CD4-positive, alpha-beta T cell treated with Interleukin-6 at 100 ng/mL for 8 hours (primary cell): ENCODE measurements around the gene CYP4F12.
"Not testable (repeated sequence)": the region's sequence is repeated elsewhere in the genome, so short reads cannot be mapped to it uniquely, and the experiment has no call there.

Experiments
- DNase-seq: peaks from one replicate; pipeline ENCODE4 v3.0.0-alpha.2; 2020; ENCODE audit warnings: mixed read lengths, low spot score

Gene CYP4F12

DNA sequence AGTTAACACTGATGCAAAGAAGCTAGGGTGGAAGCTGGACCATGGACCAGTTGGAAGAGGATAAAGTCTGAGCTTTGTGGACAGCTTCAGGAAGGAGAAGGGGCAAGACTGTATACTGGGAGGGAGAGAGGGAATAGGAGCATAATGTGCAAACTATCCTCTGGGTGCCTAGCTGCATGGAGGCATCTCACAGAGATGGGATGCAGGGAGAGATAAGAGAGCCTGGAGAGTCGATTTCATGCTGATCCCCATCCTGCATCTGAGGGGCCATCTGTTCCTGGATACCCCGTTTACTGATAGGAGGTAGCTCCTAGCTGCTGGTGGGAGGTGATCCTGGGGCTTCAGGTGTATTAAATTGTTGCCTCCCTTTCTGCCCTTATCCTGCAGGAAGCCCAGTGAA lies 23.4 kb upstream of the CYP4F12 start:
- DNase-seq: no peak

DNA sequence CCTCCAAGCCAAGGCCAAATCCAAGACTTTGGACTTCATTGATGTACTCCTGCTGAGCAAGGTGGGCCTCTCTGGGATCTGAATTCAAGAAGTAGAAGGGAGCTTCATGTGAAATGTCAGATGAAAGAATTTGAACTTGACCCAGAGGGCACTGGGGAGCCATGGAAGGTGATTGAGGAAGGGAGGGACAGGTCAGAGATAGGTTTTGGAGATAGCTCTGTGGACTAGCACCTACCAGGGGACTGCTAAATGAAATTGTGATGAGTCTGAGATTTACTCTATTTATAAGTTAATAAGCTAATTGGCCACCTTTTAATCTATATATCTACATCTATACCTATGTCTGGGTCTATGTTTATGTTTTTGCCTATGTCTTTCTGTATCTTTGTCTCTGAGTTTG lies 22.8 kb upstream of the CYP4F12 start:
- DNase-seq: not testable (repeated sequence)

DNA sequence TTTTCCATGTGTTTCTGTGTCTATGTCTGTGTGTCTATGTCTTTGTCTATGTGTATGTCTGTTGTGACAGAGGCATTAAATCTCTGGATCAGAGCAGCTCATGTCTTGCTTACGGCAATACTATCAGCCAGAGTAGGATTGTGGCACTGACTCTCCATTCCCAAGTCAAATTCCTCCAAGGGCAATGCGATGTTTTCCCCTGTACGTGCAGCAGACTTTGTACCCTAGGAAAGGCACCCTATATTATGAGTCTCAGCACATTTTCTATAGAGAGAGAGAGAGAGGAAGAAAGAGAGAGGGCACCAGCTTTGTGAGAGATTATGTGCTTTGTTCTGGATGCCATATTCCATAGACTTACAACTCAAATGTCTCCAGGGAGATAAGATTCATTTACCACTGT lies 21.1 kb upstream of the CYP4F12 start:
- DNase-seq: no peak

DNA sequence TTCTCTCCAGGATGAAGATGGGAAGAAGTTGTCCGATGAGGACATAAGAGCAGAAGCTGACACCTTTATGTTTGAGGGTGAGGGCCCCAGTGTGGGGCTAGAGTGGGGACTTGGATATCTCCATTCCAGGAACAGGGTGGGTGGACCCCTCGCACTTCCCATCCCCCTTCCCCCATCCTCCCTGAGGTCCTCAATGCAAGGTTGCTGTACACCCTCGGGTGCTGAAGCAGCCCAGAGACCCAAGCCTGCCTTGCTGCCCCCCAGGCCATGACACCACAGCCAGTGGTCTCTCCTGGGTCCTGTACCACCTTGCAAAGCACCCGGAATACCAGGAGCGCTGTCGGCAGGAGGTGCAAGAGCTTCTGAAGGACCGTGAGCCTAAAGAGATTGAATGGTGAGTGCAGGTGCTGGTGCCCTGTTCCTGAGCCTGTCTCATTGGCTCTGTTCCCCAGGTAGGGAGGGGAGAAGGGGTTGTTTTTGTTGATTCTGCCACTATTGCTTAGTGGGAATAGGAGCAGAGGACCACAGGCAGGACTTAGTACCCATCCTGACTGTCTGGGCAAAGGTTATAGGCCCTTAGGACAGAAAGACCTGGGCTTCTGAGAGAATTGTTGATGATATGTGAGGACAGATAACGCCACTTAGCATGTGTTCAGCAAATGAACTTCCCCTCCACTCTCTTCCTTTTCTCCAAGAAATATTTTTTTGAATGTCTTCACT lies 20.2 kb upstream of the CYP4F12 start:
- no peak for DNase-seq

DNA sequence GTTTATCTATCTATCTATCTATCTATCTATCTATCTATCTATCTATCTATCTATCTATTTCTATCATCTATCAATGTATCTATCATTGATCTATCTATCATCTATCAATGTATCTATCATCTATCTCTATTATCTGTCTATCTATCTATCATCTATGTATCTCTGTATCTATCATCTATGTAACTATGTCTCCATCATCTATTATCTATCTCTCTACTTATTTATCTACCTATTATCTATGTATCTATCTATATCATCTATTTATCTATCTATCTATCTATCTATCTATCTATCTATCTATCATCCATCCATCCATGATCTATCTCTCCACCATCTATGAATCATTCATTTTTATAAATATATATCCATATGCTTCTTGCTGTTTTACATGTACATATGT lies 16.4 kb upstream of the CYP4F12 start:
- DNase-seq: no peak

DNA sequence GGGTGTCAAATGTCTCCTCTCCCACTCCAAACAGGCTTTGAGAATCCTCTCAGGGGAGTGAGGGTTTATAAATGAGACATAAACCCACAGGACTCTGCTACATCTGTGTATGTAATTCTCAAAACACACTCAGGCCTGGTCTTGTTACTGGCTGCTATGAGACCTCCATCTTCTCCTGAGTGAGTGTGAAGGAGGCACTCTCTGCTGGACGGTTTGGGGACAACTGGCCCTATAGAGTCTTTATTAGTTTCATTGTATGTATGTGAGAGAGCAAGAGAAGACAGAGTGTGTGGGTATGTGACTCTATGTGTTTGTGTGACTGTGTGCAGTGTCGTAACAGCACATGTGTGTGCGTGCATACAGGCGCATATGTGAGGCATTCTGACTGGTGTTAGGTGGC lies 9.6 kb upstream of the CYP4F12 start:
- no peak for DNase-seq

DNA sequence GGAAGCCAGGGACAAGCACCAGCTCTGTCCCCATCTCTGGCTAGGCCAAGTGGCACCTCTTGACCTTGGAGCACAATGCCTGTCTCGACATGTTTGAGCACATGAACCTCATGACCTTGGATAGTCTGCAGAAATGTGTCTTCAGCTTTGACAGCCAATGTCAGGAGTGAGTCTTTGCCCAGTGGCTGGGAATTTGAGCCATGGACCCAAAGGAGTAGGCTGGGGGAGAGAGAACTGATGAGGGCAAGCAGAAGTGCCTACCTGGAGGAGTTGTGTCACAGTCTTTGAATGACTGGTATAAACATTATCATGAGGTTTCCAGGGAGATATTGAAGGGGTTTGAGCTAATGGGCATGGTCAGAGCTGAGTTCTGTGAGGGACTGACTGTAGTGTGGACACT lies 6.7 kb upstream of the CYP4F12 start:
- DNase-seq: no peak

DNA sequence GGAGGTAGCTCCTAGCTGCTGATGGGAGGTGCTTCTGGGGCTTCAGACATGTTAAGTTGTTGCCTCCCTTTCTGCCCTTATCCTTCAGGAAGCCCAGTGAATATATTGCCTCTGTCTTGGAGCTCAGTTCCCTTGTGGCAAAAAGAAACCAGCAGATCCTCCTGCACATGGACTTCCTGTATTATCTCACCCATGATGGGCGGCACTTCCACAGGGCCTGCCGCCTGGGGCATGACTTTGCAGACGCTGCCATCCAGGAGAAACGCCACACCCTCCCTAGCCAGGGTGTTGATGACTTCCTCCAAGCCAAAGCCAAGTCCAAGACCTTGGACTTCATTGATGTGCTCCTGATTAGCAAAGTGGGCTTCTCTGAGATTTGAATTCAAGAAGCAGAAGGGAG lies 6.0 kb upstream of the CYP4F12 start:
- no peak for DNase-seq

DNA sequence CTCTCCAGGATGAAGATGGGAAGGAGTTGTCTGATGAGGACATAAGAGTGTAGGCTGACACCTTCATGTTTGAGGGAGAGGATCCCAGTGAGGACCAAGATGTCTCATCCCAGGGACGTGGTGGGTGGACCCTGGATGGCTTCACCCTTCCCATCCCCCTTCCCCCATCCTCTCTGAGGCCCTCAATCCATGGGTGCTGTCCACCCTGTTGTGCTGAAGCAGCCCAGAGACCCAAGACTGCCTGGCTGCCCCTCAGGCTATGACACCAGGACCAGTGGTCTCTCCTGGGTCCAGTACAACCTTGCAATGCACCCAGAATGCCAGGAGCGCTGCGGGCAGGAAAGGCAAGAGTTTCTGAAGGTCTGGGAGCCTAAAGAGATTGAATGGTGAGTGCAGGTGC lies 3.4 kb upstream of the CYP4F12 start:
- no peak for DNase-seq

DNA sequence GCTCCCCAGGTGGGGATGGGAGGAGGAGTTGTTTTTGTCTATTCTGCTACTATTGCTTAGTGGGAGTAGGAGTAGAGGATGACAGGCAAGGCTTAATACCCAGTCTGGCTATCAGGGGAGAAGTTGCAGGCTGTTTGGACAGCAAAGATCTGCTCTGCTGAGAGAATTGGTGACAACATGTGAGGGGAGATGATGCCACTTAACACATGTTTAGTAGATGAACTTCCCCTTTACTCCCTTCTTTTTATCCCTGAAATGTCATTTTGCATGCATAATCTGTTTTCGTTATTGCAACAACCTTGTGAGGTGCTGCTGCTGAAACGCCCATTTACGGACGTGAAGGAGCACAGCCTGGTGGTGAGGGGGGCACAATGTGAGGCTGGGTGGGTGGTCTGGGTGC lies 3.0 kb upstream of the CYP4F12 start:
- DNase-seq: no peak

DNA sequence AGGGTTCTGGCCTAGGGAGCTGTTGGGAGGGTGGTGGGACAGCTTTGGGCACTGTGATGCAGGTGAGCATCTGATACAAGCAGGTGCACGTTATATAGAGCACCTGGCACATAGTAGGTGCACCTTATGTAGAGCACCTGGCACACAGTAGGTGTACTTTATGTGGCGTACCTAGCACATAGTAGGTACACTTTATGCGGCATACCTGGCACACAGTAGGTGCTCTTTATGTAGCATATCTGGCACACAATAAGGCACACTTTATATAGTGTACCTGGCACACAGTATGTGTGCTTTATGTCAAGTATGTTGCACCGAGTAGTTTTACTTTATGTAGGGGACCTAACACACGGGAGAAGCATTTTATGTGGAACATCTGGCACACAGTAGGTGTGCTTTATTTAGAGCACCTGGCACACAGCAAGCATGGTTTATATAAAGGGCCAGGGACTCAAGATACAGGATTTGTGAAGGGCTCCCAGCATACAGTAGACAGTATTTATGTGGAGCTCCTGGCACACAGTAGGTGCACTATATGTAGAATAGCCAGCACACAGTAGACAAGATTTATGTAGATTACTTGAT lies 1.6 kb upstream of the CYP4F12 start:
- DNase-seq: no peak

DNA sequence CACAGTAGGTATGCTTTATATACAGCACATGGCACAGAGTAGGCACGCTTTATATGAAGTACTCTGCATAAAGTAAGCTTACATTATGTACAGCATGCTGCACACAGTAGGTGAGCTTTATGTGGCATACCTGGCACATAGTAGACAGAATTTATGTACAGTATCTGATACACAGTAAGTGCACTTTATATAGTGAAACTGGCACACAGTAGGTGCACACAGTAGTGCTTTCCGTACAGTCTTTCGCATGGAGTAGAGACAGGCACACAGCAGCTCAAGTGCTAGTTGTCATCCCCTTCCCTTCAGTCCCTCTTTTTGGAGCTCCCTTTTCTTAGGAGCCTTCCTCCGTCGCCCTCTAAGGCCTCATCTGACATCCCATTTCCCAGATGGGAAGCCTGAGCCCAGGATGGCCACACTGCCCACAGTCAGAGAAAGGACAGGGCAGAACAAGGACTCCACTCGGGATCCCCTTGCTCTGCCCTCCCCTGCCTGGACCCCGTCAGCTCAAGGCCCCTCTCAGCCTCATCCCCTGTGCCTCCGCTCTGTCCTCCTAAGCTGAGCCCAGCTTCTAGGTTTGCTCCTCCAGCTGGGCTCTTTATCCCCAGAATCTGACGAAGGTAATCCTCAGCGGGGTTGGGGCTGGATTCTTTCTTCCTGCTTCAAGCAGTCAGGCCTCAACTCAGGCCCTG lies 852 bp upstream of the CYP4F12 start:
- DNase-seq: no peak

DNA sequence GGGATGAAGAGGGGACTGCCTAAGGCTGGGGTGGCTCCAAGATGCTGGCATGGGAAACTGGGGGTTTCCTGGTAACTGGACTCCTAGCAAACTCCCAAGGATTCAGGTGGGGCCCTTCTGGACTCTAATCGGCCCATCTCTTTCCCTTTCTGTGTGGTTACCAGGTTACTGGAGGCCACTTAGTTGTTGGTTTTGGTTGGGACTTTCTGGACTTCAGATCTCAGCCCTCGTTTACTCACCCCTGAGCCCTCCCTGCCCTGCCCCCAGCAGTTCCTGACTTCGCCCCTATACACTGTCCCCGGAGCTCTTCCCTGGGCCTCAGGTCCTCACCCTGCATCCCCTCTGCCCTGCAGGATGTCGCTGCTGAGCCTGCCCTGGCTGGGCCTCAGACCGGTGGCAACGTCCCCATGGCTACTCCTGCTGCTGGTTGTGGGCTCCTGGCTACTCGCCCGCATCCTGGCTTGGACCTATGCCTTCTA lies 328 bp downstream of the CYP4F12 start:
- DNase-seq: no peak

DNA sequence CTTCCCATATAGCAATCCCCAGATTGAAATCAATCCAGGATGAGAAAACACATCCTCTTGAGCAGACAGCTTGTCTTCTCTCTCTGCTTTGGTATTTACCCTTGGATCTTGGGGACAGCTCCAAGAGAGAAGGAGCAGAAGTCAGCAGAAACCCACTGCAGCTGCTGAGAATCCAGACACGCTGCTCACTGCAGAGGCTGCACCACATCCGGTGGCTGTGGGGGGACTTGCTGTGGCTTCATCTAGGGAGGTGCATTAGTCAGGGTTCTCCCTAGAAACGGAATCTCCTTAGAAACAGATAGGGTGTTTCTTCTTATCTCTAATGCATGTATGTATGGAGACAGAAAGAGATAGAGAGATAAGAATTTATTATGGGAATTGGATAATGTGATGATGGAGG lies 2.7 kb downstream of the CYP4F12 start:
- no peak for DNase-seq

DNA sequence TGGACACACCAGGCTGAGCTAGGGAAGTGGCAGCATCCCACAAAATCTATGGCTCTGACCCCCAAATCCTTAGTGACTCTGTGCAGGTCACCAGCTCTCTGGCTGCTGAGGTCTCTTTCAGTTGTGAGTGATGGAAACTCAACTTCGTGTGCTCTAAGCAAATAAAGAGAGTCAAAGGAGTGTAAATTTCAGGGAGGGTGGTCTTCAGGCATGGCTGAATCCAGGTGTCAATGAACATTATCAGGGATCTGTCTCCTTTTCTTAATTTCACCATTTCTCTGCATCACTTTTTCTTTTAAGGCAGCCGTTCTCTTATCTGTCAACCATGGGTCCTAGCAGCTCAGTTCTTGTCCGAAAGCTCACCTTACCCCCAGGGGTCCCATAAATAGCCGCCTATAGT lies 6.2 kb downstream of the CYP4F12 start:
- DNase-seq: no peak

DNA sequence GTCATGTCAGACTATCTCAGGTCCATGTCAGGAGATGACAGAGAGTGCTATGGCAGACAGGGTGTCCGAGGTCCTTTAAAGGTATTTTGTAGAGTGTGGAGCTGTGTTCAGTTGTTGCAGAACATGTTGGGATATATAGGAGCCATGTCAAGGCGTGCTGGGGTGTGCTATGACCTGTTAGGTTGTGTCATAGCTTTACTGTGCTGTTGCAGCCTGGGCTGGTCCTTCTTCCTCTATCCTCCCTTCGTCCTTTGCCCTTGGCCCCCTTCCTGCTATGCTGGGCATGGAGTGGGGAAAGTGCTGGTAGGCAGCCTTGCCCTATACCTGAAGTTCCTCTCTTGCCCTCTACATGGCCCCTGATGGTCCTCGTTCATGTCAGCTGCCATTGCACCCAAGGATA lies 7.0 kb downstream of the CYP4F12 start:
- not testable (repeated sequence) for DNase-seq

DNA sequence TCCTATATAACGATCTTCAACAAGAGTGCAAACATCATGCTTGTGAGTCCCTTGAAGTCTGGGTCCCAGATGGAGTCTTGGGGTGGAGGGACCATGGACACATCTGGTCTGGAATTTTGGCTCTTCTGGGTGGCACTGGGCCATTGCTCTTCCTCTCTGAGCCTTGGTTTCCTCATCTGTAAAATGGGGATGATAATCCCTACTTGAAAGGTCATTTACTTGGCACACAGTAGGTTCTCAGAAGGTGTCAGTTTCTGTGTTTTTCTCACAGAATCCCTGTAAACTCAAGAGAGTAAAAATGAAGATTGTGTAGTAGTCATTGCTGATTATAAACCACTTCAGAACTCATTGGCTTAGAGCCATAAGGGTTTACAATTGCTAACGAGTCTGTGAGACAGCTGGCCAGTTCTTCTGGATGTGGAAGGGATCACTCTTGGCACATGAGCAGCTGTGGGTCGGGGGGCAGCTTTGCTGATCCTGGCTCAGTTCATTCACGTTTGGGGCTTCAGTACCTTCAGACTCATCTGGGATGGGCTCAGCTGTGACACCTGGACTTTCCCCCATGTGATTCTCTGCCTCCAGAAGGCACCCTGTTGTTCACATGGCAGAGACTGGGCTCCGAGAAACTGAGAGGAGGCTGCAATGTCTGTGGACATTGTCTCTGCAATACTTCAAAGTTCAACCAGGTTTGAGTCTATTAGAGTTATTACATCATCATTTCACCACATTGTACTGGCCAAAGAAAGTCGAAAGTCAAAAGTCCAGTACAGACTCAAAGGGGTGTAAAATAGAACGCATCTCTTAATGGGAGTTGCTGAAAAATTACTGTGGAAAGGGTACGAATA lies 7.8 kb downstream of the CYP4F12 start:
- no peak for DNase-seq

DNA sequence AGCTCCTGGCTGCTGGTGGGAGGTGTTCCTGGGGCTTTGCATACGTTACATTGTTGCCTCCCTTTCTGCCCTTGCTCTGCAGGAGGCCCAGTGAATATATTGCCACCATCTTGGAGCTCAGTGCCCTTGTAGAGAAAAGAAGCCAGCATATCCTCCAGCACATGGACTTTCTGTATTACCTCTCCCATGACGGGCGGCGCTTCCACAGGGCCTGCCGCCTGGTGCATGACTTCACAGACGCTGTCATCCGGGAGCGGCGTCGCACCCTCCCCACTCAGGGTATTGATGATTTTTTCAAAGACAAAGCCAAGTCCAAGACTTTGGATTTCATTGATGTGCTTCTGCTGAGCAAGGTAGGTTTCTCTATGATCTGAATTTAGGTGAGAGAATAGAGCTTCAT lies 10.5 kb downstream of the CYP4F12 start:
- no peak for DNase-seq

DNA sequence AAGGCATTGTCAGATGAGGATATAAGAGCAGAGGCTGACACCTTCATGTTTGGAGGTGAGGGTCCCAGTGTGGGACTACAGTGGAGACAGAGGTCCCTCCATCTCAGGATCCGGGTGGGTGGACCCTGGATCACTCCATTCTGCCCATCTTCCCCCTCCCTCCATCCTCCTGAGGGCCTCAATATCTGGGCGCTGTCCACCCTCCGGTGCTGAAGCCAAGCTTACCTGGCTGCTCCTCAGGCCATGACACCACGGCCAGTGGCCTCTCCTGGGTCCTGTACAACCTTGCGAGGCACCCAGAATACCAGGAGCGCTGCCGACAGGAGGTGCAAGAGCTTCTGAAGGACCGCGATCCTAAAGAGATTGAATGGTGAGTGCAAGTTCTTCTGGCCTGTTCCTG lies 11.9 kb downstream of the CYP4F12 start:
- DNase-seq: no peak

DNA sequence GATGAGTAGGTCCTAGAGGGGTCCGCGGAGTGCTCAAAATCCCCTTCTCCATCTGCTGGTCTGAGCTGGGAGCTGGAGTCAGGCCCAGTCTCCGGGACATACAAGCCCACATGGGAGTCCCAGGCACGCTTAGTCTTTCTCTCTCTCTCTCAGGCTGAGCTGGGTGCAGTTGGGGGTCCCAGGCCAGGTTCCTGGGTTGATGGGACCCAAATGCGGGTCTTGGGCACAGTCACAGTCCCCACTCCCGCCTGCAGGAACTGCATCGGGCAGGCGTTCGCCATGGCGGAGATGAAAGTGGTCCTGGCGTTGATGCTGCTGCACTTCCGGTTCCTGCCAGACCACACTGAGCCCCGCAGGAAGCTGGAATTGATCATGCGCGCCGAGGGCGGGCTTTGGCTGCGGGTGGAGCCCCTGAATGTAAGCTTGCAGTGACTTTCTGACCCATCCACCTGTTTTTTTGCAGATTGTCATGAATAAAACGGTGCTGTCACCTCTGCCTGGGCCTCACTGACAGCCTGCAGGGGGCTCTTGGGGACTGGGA lies 23.8 kb downstream of the CYP4F12 start:
- DNase-seq: no peak

DNA sequence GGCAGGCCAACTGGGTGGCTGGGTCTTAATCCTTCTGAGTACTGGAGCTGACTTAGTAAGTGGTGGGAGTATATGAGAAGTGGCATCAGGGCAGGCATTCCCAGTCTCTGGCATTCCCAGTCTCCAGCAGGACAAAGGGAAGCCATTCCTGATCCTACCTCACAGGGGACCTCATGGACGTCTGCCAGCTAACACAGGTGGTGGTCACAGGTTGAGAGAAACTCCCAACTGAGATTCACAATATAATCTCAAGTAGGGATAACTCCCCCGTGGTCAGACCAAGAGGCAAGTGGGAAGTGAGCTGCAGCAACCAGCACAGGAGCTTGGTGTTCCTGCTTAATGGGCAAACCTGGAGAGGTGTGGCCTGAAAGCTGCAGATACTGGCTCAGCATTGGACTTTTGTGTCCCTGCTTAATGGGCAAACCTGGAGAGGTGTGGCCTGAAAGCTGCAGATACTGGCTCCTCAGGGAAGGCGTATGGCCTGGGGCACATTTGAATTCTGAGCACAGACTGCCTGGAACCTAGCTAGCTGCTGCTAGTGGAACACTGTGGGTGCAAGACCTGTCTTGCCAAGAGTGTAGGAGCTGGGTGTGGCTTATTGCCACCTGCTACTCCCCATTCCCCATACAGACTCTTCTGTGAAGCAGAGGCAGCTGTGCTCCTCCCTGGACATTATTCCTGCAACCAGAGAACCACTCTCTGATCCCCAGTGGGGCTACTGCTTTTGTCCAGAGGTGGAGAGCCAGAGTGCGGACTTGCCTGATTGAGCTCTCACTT lies 29.1 kb downstream of the CYP4F12 start:
- no peak for DNase-seq

DNA sequence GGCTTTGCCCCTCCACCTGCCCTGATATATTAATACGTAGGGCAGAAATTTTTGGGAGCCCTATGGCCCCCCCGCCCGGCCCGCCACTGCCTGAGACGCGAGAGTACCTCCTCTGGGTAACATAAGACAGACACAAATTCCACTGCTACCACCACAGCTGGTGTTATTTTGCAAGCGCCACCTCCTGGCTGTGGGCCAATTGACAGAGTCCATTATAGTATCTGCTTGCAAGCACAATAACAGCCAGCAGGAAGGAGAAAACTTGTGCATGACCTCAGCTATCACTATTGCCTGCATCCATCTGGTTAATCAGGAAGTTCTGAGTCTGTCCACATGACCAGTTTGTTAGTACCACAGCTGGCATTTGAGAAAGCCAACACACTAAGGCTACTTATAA lies 29.6 kb downstream of the CYP4F12 start:
- DNase-seq: no peak
